Sigmoid colon (tissue), 3 donors: ENCODE measurements around the gene SLC49A4.

Source experiments
- POLR2A ChIP-seq, 2 donors: fragments of 450-650 bp; IDR thresholded peaks; one replicate each; pipeline ENCODE4 v1.6.1; 2016; ENCODE audit warnings: antibody characterized with exemption in 2 of 2, mild to moderate bottlenecking in 2 of 2, moderate library complexity in 2 of 2
- TF ChIP-seq, protein P1 (sequence below), 4 experiments: fragments of 450-650 bp in 3 of 4; fragments of 200-600 bp in 1 of 4; IDR thresholded peaks; one replicate each; pipeline ENCODE4 v1.5.1; 2016 to 2019; ENCODE audit warnings: antibody characterized with exemption in 4 of 4, mild to moderate bottlenecking in 3 of 4, moderate library complexity in 2 of 4

GRCh38 chr3:122926811-122927210 is 131.9 kb downstream of the SLC49A4 start:
- TF ChIP-seq, protein P1, sequence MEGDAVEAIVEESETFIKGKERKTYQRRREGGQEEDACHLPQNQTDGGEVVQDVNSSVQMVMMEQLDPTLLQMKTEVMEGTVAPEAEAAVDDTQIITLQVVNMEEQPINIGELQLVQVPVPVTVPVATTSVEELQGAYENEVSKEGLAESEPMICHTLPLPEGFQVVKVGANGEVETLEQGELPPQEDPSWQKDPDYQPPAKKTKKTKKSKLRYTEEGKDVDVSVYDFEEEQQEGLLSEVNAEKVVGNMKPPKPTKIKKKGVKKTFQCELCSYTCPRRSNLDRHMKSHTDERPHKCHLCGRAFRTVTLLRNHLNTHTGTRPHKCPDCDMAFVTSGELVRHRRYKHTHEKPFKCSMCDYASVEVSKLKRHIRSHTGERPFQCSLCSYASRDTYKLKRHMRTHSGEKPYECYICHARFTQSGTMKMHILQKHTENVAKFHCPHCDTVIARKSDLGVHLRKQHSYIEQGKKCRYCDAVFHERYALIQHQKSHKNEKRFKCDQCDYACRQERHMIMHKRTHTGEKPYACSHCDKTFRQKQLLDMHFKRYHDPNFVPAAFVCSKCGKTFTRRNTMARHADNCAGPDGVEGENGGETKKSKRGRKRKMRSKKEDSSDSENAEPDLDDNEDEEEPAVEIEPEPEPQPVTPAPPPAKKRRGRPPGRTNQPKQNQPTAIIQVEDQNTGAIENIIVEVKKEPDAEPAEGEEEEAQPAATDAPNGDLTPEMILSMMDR (IDR thresholded peaks at IDR 0.05): no peak
- TF ChIP-seq POLR2A (IDR thresholded peaks at IDR 0.05): no peak
